A673 (cell line): ENCODE measurements around the gene ARHGAP24.

ENCODE experiments used
- EZH2 ChIP-seq: fragments of 200-600 bp; sonication (generic); IDR thresholded peaks from 2 replicates; pipeline ENCODE4 v1.6.1; 2017; ENCODE audit warnings: borderline replicate concordance, low read depth, mild to moderate bottlenecking, mixed read lengths, antibody characterized with exemption, low read length; ENCODE audit not compliant: poor library complexity, severe bottlenecking
- TF ChIP-seq, protein P1 (sequence below): fragments of 300-800, 200-600 bp; sonication (generic); conservative IDR thresholded peaks from 2 replicates; pipeline ENCODE4 v1.5.1; 2017; ENCODE audit warnings: low read depth, mild to moderate bottlenecking, antibody characterized with exemption, low read length, moderate library complexity, mixed read lengths

DNA sequence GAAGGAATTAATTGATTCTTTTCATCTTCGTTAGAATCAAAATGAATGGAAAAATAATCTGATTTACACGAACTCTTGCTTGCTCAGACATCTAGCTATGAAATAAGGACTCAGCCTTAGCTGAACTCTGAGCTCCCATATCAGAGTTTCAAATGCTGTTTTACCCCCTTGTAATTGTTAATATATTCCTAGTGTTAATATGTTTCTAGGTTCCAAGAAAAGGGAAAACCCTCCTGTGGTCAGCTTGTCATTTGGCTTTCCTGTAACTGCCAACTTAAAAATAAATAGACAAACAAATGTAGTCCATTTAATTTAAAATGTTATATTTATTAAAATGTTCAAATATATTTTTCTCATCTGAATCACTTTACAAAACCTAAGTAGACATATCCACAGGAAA is 432.1 kb downstream of the ARHGAP24 start:
- TF ChIP-seq, protein P1, sequence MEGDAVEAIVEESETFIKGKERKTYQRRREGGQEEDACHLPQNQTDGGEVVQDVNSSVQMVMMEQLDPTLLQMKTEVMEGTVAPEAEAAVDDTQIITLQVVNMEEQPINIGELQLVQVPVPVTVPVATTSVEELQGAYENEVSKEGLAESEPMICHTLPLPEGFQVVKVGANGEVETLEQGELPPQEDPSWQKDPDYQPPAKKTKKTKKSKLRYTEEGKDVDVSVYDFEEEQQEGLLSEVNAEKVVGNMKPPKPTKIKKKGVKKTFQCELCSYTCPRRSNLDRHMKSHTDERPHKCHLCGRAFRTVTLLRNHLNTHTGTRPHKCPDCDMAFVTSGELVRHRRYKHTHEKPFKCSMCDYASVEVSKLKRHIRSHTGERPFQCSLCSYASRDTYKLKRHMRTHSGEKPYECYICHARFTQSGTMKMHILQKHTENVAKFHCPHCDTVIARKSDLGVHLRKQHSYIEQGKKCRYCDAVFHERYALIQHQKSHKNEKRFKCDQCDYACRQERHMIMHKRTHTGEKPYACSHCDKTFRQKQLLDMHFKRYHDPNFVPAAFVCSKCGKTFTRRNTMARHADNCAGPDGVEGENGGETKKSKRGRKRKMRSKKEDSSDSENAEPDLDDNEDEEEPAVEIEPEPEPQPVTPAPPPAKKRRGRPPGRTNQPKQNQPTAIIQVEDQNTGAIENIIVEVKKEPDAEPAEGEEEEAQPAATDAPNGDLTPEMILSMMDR, result no peak
- TF ChIP-seq EZH2, result no peak
